SK-N-SH treated with all-trans-retinoic acid at 6 μM for 48 hours (cell line): ENCODE measurements around the gene CENPE.

Experiments used
- ARNTL ChIP-seq: fragments of 450-650 bp; formaldehyde crosslinking; IDR thresholded peaks from 2 replicates; pipeline ENCODE4 v1.5.0; 2020; ENCODE audit warnings: low read depth, mild to moderate bottlenecking, moderate library complexity, borderline replicate concordance
- BACH2 ChIP-seq: fragments of 250-450 bp; sonication (Bioruptor Pico); IDR thresholded peaks from 2 replicates; pipeline ENCODE4 v1.9.0; 2021; ENCODE audit warnings: mild to moderate bottlenecking, borderline replicate concordance
- CSDC2 ChIP-seq: fragments of 250-450 bp; sonication (Bioruptor Pico); IDR thresholded peaks from 2 replicates; pipeline ENCODE4 v1.5.0; 2020; ENCODE audit warnings: mild to moderate bottlenecking, moderate library complexity
- GLIS3 ChIP-seq: fragments of 250-450 bp; sonication (Bioruptor Pico); IDR thresholded peaks from 2 replicates; pipeline ENCODE4 v1.5.0; 2020; ENCODE audit warnings: mild to moderate bottlenecking, moderate library complexity
- PATZ1 ChIP-seq: fragments of 250-450 bp; sonication (Bioruptor Pico); IDR thresholded peaks from 2 replicates; pipeline ENCODE4 v1.8.0; 2020; ENCODE audit warnings: mild to moderate bottlenecking, moderate library complexity, borderline replicate concordance
- PPARA ChIP-seq: fragments of 250-450 bp; sonication (Bioruptor Pico); IDR thresholded peaks from 2 replicates; pipeline ENCODE4 v1.5.0; 2020; ENCODE audit warnings: mild to moderate bottlenecking, borderline replicate concordance
- RARB ChIP-seq: fragments of 250-450 bp; sonication (Bioruptor Pico); IDR thresholded peaks from 2 replicates; pipeline ENCODE4 v1.8.0; 2021; ENCODE audit warnings: mild to moderate bottlenecking, moderate library complexity
- ZFP3 ChIP-seq: fragments of 250-450 bp; sonication (Bioruptor Pico); IDR thresholded peaks from 2 replicates; pipeline ENCODE4 v1.5.0; 2020; ENCODE audit warnings: mild to moderate bottlenecking, moderate library complexity
- ZFP30 ChIP-seq: fragments of 450-650 bp; formaldehyde crosslinking; IDR thresholded peaks from 2 replicates; pipeline ENCODE4 v1.5.0; 2022; ENCODE audit warnings: mild to moderate bottlenecking, moderate library complexity
- ZNF70 ChIP-seq: fragments of 450-650 bp; formaldehyde crosslinking; IDR thresholded peaks from 2 replicates; pipeline ENCODE4 v1.5.0; 2020; ENCODE audit warnings: mild to moderate bottlenecking, moderate library complexity

GRCh38 chr4:103100691-103101090 lies 97.5 kb downstream of the CENPE start:
- TF ChIP-seq ZFP3 (CRISPR knock-in tag) (no peak), PATZ1 (CRISPR knock-in tag) (no peak), ZNF70 (CRISPR knock-in tag) (no peak), RARB (CRISPR knock-in tag) (no peak), ARNTL (CRISPR knock-in tag) (no peak), ZFP30 (CRISPR knock-in tag) (no peak), PPARA (CRISPR knock-in tag) (no peak), BACH2 (CRISPR knock-in tag) (no peak), GLIS3 (no peak), CSDC2 (CRISPR knock-in tag) (no peak)
